CD4-positive, alpha-beta T cell treated with Interleukin-15 for 4 hours (primary cell): ENCODE results near the gene AGGF1.
"Not testable (repeated sequence)": the region's sequence is repeated elsewhere in the genome, so short reads cannot be mapped to it uniquely, and the experiment has no call there.

ENCODE experiments used
- DNase-seq: peaks from one replicate; pipeline ENCODE4 v3.0.0-alpha.2; 2020; ENCODE audit warnings: low spot score

AGGF1 gene

GRCh38 chr5:77028631-77029375, 1.4 kb upstream of the AGGF1 start:
- no peak for DNase-seq

DNA sequence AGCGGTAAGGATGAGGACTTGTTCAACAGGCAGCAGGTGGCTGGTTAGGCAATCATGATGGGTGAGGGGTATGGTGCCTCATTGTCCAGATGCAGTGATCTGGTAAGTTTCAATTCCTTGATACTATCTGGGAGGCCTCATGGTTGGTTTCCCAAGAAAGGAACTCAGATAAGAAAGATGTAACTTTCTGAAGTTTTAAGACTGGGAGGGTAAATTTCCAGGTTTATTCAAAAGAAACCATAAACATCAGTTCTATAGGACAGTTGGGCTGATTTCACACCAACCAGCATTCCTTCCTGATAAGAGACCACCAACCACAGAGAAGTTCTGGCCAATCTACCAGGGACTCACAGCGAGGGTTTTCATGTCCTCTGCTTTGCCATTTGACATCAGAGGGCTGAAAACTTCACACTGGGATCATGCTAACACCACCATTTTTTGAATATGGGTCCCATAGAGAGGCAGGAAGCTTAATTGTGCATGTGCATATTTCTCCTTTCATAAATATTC, 773 bp upstream of the AGGF1 start:
- no peak for DNase-seq

DNA sequence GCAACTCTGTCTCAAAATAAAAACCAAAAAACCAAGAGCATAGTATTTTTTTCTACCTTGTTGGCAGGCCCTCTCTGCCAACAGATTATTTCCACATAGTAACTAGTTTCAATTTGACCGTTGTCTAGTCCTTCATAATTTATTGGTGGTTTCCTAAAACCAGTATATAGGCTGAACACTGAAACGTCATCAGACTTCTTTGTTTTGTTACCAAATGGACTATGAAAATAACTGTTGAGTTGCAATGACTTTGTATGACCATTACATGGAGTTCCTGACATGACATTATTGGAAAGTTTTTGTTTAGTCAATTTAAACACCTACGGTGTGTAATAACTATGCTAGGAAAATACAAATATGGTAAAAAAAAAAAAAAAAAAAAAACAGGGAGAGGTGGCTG, 1.7 kb downstream of the AGGF1 start:
- DNase-seq: no peak

DNA sequence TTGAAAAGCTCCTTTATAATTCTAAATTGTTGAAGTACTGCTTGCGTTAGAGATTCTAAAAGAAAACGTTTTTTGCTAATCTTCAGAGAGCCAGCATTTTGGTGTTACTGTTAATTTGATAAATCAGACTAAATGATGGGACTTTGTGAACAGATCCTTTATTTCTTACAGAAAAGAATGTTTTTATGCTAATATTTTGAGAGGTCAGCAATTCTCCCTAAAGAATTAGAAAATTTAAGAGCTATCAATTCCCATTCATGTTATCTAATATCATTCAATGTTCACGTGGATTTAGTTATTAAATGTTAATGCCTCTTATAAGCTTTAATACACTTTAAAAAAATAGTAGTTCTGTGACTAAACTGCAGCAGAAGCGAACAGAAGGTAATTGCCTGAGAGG, 2.4 kb downstream of the AGGF1 start:
- no peak for DNase-seq

- no peak for DNase-seq
Measured at GRCh38 chr5:77033338-77033737, 3.1 kb downstream of the AGGF1 start.

DNA sequence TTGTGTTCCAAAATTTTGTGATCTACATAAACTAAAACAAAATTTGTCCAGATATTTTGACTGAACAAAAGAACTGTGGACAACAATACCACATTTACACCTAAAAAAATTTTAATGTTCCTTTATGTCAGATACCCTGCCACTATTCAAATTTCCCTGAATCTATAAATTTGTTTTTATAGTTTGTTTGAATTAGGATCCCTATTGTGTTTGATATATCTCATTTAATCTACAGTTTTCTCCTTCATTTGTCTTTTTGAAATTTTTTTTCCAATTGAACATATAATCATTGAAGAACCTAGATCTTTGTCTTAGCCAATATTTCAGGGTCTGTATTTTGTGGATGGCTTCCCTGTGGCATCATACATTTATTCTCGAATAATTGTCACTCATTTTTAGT, 5.7 kb downstream of the AGGF1 start:
- no peak for DNase-seq

DNA sequence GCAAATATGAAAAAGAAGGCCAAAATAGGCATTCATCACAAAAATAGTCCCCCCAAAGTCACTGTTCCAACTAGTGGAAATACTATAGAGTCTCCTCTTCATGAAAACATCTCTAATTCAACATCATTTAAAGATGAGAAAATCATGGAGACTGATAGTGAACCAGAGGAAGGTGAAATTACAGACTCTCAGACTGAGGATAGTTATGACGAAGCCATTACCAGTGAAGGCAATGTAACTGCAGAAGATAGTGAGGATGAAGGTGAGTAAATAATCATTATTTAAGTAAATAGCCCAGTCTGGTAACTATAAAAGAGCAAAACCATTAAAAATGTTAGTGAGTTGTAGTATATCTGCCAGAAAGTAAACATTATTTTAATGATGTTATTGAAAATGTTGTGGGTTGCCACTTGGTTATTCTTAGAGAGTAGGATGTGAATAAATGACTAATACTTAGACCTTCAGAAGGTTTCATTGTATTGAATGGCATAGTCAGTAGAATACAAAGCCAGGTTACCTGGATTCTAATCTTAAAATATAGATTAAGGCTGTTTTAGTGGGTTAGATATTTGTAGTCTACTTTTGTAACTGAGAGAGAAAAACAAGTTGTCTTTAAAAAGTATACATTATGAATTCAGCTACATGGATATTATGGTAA, 16.3 kb downstream of the AGGF1 start:
- DNase-seq: no peak

DNA sequence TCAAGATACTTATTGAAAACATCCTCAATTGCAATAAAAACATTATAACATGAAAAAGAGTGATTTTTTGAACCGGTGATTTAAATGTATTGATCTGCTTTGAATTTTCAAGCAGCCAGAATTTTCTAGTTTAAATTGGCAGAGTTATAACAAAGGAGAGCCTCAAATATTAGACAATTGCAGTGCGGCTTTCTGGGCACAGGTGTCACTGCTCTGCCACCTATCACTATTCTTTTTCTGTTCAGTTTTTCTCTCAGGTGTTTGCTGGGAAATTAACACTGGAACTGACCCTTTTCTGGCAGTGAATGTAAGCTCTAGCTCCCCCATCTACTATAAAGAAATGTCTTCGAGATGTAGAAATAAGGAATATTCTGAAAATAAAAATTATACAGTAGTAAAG, 33.8 kb downstream of the AGGF1 start:
- no peak for DNase-seq

- DNase-seq: no peak
Measured at GRCh38 chr5:77065256-77065655, 35.1 kb downstream of the AGGF1 start.

GRCh38 chr5:77066184-77066583, 36.0 kb downstream of the AGGF1 start:
- no peak for DNase-seq

- DNase-seq: no peak
Measured at GRCh38 chr5:77066823-77067442, 36.7 kb downstream of the AGGF1 start.

- DNase-seq: no peak
Measured at GRCh38 chr5:77073667-77074066, 43.5 kb downstream of the AGGF1 start.

DNA sequence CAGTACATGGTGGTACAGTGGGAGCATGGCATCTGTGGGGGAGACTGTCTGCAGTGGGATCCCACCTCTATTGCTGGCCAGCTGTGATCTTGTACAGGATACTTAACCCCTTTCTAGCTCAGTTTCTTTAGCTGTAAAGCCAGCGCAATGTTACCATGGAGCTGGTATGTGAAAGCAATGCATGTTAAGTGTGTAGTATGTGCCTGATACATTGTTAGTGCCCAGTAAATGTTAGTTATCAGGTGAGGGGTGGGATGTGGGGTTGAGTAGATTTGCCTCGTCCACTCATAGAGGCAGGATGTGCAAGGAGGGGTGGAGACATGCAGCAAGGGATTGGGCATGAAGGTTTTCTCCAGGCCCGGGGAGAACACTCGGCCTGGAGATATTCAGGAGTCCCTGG, 44.5 kb downstream of the AGGF1 start:
- no peak for DNase-seq

DNA sequence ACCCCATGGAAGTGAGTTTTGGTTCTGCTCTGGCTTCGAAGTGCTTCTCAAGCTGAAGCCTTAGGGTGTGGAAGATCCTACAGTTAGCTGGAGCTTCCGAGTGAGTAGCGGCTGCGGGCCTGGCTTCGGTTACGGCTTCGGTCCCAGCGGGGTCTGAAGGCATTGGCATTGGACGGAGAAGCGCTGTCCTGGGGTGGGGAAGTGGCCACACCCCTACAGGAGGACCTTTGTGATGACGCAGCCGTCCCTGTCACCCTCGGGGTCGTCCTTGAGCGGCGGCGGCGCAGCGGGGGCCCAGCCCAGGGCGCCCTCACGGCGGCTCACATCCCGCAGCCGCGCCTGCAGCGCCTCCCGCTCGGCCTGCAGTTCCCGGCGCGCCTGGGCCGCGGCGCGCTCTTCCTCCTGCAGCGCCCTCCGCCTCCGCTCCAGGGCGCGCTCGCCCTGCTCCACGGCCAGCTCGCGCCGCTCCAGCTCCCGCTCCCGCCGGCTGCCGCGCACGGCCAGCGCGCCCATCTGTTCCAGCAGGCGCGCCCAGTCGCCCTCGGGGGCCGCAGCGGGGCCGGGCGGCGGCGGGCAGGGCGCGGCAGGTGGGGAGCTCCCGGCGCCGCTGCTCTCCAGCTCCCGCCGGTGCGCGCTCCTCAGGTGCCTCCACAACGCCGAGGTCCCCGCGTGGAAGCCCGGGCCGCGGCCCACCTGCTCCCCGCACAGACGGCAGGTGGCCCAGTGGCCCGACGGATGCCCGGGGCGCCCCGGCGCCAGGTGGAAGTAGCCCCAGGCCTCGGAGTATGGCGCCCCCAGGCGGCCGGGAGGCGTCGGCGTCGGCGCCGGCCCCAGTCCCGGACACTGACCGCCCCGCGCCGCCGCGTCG, 47.0 kb downstream of the AGGF1 start:
- DNase-seq: peak; percentile 47

DNA sequence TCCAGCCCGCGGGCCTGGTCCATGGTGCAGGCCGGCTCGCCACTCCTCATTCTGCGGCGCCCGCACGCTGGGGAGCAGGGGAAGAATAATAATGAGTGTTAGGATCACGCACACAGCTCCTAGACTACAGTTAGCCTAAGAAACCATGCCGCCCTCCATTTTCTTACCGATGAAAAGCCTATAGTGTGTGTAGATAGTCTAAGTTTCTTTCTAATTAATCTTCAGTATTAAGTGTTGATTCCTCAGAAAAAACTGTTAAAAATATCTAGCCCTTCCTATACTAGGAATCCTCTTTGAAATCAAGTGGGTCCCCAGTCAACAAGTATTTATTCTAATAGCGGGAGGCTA, 47.6 kb downstream of the AGGF1 start:
- DNase-seq: no peak

- not testable (repeated sequence) for DNase-seq
Measured at GRCh38 chr5:77080479-77080878, 50.3 kb downstream of the AGGF1 start.

GRCh38 chr5:77080905-77081304, 50.7 kb downstream of the AGGF1 start:
- no peak for DNase-seq

DNA sequence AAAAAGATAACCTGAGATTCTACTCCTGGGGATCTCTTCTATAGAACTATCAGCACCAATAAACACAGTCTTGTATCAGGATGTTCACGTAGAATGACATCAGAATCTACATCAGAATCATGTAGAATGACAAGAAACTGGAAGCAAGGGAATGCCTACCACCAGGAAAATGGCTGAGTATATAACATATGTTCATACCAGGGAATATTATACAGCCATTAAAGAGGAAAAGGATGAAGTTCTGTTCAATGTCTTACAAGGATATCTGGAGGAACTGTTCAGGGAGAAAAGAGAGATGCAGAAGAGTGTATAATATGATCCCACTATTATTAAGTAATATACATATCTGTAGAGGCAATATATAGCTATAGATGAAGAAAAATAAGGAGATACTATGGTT, 52.1 kb downstream of the AGGF1 start:
- DNase-seq: no peak

DNA sequence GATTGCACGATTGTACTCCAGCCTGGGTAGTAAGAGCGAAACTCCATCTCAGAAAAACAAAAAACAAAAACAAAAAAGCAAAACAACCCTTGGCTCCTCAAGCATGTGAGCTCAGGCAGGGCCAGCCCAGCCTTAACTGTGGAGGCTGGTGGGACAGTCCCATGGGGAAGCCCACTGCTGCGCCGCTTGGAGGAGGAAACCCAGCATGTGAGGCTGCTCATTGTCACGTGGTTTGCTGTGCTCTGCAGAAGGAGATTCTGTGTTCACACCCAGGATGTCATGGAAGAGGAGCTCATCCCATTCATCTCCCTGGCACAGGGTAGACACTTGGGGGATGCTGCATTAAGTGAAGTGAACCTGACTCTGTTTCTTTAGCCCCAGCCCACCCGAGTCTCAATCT, 52.9 kb downstream of the AGGF1 start:
- no peak for DNase-seq

DNA sequence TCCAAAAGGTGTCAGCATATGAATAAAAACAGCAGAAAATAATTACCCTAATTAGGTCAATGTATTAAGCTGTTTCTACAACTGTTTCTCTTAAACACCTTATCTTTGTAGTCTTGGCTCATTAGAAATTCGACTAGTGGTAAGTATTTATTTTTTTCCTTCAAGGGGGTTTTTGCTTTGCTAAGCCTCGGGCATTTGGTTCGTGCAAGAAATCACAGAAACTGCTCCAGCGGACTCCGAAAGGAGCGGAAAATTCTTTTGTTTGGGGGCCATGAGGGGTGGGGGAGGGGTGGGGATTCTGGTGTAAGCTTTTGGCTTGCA, 56.1 kb downstream of the AGGF1 start:
- DNase-seq: no peak

GRCh38 chr5:77086689-77087483, 56.7 kb downstream of the AGGF1 start, which contains the start of gene ZBED3:
Gene ZBED3, minus strand, starts transcription at chr5:77087285. Its CDS starts 9,407 bp downstream, at chr5:77077878.
- DNase-seq: peak; percentile 33
